ENCODE measurements around the gene C2orf81.

The C2orf81 gene

DNA sequence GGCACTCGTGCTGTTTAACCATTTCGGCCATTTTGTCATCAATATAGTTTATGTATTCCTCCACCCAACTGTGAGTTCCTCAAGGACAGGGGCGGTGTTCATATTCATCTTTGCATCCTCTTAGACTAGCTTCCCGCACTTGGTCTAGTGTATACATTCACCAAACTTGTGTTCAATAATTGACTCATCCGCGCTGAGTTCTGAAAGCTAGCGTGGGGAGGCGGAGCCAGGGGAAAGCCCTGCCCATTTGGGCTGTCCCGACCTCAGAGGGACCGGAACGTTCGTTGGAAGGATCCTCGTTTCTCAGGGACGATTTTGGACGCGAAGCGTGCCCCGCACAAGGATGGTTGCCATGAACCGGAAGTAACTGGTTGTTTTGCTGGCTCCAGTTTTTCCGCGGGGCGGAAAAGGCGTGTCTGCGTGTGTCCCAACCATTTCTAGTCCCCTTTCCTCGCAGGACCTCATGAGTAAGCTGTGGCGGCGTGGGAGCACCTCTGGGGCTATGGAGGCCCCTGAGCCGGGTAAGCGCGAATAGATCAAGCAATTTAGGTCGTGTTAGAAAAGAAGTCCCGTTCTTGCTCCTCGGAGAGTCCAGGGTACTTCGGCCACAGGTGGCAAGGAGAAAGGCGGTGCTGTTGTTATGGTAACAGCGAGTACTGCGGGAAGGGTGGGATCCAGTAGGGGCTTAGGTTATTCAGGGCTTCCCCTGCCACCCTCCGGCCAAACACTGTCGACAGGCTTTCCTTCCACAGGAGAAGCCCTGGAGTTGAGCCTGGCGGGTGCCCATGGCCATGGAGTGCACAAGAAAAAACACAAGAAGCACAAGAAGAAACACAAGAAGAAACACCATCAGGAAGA, 33.5 kb upstream of the C2orf81 start, which contains the start of gene INO80B:
Gene INO80B, plus strand, starts transcription at position 434 of the 858 bp plus-strand sequence. Its CDS starts 30 bp downstream, at position 464.
- TF ChIP-seq EZH2phosphoT487 (IDR thresholded peaks at IDR 0.05; ENCODE audit: low read depth) = no peak
- TF ChIP-seq, protein P1, sequence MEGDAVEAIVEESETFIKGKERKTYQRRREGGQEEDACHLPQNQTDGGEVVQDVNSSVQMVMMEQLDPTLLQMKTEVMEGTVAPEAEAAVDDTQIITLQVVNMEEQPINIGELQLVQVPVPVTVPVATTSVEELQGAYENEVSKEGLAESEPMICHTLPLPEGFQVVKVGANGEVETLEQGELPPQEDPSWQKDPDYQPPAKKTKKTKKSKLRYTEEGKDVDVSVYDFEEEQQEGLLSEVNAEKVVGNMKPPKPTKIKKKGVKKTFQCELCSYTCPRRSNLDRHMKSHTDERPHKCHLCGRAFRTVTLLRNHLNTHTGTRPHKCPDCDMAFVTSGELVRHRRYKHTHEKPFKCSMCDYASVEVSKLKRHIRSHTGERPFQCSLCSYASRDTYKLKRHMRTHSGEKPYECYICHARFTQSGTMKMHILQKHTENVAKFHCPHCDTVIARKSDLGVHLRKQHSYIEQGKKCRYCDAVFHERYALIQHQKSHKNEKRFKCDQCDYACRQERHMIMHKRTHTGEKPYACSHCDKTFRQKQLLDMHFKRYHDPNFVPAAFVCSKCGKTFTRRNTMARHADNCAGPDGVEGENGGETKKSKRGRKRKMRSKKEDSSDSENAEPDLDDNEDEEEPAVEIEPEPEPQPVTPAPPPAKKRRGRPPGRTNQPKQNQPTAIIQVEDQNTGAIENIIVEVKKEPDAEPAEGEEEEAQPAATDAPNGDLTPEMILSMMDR (IDR thresholded peaks at IDR 0.05; ENCODE audit: low read depth, low read length) = no peak
- H3K9ac ChIP-seq (ENCODE audit: low read length) = peak within 1 kb of the TSS; percentile 68
- H4K20me1 ChIP-seq (ENCODE audit: insufficient read depth, low read length) = no peaks in the 10 kb centered on the region
- H3K4me2 ChIP-seq (ENCODE audit: low read length) = peak within 1 kb of the TSS; percentile 89
- peaks cover 23% of the 10 kb centered on the region for H3K4me1 ChIP-seq (ENCODE audit: low read length)
- peak within 1 kb of the TSS; percentile 85 for H3K4me3 ChIP-seq (ENCODE audit: low read length)
- no peaks in the 10 kb centered on the region for H3K27me3 ChIP-seq (ENCODE audit: low read depth, low read length)
- H2AFZ ChIP-seq (ENCODE audit: low read depth, low read length) = peak within 1 kb of the TSS; percentile 87
- peaks cover 20% of the 10 kb centered on the region for H3K79me2 ChIP-seq (ENCODE audit: low read length)
- H3K9me3 ChIP-seq (ENCODE audit: insufficient read depth, low read length) = no peaks in the 10 kb centered on the region
- H3K27ac ChIP-seq (ENCODE audit: low read length) = peak within 1 kb of the TSS; percentile 54
- no peaks in the 10 kb centered on the region for H3K36me3 ChIP-seq (replicated peaks; ENCODE audit: low read depth, low read length)

DNA sequence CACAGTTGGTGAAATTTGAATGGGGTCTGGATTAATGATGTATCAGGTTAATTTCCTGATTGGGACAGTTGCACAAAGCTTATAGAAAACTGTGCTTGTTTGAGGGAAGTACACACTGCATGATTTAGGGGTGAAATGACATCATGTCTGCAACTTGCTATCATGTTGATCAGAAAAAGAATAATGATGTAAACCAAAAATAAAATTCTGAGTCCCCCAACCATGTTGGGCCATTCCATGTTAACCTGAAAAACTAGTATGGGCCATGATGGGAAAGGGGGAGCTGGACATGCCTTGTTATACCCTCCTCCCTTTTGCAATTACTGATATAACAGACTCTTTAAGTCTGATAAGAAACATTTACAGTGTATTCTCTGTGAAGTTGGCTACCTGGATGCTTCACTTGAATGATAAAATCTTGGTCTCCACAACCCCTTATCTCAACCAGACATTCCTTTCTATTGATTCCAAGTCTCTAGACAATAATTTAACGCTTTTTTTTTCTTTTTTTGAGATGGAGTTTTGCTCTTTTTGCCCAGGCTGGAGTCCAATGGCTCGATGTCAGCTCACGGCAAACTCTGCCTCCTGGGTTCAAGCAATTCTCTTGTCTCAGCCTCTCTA, 29.3 kb upstream of the C2orf81 start:
- Histone ChIP-seq H3K4me3 (ENCODE audit: low read length) (no peak overlapping the region), H4K20me1 (ENCODE audit: insufficient read depth, low read length) (no peaks in the 10 kb centered on the region), H3K27me3 (ENCODE audit: low read depth, low read length) (no peaks in the 10 kb centered on the region), H3K4me1 (ENCODE audit: low read length) (peaks cover 7% of the 10 kb centered on the region), H3K9ac (ENCODE audit: low read length) (no peak overlapping the region), H3K27ac (ENCODE audit: low read length) (no peak overlapping the region), H3K4me2 (ENCODE audit: low read length) (no peak overlapping the region), H3K9me3 (ENCODE audit: insufficient read depth, low read length) (no peaks in the 10 kb centered on the region), H3K79me2 (ENCODE audit: low read length) (peaks cover 5% of the 10 kb centered on the region; the same call in 1 of the 2 replicates), H2AFZ (ENCODE audit: low read depth, low read length) (no peak overlapping the region), H3K36me3 (replicated peaks; ENCODE audit: low read depth, low read length) (no peaks in the 10 kb centered on the region)
- TF ChIP-seq, protein P1 (IDR thresholded peaks at IDR 0.05; ENCODE audit: low read depth, low read length) = no peak
- TF ChIP-seq EZH2phosphoT487 (IDR thresholded peaks at IDR 0.05; ENCODE audit: low read depth) = no peak

DNA sequence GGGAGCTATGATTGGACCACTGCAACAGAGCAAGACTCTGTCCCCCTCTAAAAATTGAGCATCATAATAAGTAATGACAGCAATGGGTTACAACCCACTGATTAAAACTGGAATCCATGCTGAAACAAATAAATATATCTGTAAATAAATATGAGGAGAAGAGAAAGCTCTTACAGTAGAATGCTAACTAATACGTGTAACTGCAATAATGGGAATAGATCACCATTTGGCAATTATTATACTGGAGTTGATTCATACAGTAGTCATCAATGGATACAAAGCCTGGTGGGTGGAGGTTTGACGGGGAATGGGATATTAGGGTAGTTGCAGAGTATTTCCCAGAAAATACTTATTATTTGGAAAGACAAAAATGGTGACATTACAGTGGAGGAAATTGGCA, 27.4 kb upstream of the C2orf81 start:
- H3K79me2 ChIP-seq (ENCODE audit: low read length) = no peaks in the 10 kb centered on the region
- H3K4me1 ChIP-seq (ENCODE audit: low read length) = peaks cover 15% of the 10 kb centered on the region

More for the DNA sequence above, 27.4 kb upstream of the C2orf81 start:
- Histone ChIP-seq H3K36me3 (replicated peaks; ENCODE audit: low read depth, low read length) (no peaks in the 10 kb centered on the region), H3K4me3 (ENCODE audit: low read length) (no peak overlapping the region), H3K9me3 (ENCODE audit: insufficient read depth, low read length) (no peaks in the 10 kb centered on the region), H3K9ac (ENCODE audit: low read length) (no peak overlapping the region), H3K4me2 (ENCODE audit: low read length) (no peak overlapping the region), H3K27ac (ENCODE audit: low read length) (no peak overlapping the region), H3K27me3 (ENCODE audit: low read depth, low read length) (no peaks in the 10 kb centered on the region), H2AFZ (ENCODE audit: low read depth, low read length) (no peak overlapping the region), H4K20me1 (ENCODE audit: insufficient read depth, low read length) (no peaks in the 10 kb centered on the region)
- no peak for TF ChIP-seq EZH2phosphoT487 (IDR thresholded peaks at IDR 0.05; ENCODE audit: low read depth)
- TF ChIP-seq, protein P1 (IDR thresholded peaks at IDR 0.05; ENCODE audit: low read depth, low read length) = no peak

Measured in OCI-LY3 (cell line).